HCT116 (cell line): ENCODE data around the gene LGALS9.

Experiments used
- CEBPB ChIP-seq: IDR thresholded peaks from 2 replicates; pipeline ENCODE4 v1.6.1; 2012; ENCODE audit warnings: low read depth
- EZH2 ChIP-seq: fragments of 200-600 bp; sonication (generic); IDR thresholded peaks from 2 replicates; pipeline ENCODE4 v1.6.1; 2017; ENCODE audit warnings: antibody characterized with exemption, mixed run types
- POLR2A ChIP-seq: IDR thresholded peaks from 2 replicates; pipeline ENCODE4 v1.7.0; 2011; ENCODE audit warnings: borderline replicate concordance; ENCODE audit not compliant: insufficient read depth, insufficient read length; ENCODE audit errors: extremely low read depth
- POLR2AphosphoS5 ChIP-seq: IDR thresholded peaks from 2 replicates; pipeline ENCODE4 v1.6.1; 2011; ENCODE audit warnings: mild to moderate bottlenecking, low read depth, low read length, moderate library complexity
- SIN3A ChIP-seq: IDR thresholded peaks from 2 replicates; pipeline ENCODE4 v1.6.1; 2012; ENCODE audit warnings: low read depth
- TCF7L2 ChIP-seq: IDR thresholded peaks from 2 replicates; pipeline ENCODE4 v1.7.0; 2011; ENCODE audit warnings: borderline replicate concordance, inconsistent platforms; ENCODE audit not compliant: insufficient read depth, insufficient read length; ENCODE audit errors: extremely low read depth
- TF ChIP-seq, protein P1 (sequence below), 3 experiments: fragments of 200-600 bp in 1 of 3; sonication (generic) in 1 of 3; IDR thresholded peaks in 2 of 3; conservative IDR thresholded peaks in 1 of 3; 2 replicates each; pipeline ENCODE4 v1.5.1; 2012 to 2017; ENCODE audit warnings: low read depth in 2 of 3, low read length in 2 of 3, antibody characterized with exemption in 1 of 3, borderline replicate concordance in 1 of 3, control low read depth in 1 of 3, mild to moderate bottlenecking in 1 of 3, mixed read lengths in 1 of 3, mixed run types in 1 of 3, moderate library complexity in 1 of 3; ENCODE audit not compliant: insufficient read depth in 1 of 3
- TF ChIP-seq, protein P2 (sequence below): IDR thresholded peaks from 2 replicates; pipeline ENCODE4 v1.6.1; 2011; ENCODE audit warnings: mild to moderate bottlenecking, low read length, moderate library complexity; ENCODE audit not compliant: insufficient replicate concordance; ENCODE audit errors: extremely low read depth

DNA sequence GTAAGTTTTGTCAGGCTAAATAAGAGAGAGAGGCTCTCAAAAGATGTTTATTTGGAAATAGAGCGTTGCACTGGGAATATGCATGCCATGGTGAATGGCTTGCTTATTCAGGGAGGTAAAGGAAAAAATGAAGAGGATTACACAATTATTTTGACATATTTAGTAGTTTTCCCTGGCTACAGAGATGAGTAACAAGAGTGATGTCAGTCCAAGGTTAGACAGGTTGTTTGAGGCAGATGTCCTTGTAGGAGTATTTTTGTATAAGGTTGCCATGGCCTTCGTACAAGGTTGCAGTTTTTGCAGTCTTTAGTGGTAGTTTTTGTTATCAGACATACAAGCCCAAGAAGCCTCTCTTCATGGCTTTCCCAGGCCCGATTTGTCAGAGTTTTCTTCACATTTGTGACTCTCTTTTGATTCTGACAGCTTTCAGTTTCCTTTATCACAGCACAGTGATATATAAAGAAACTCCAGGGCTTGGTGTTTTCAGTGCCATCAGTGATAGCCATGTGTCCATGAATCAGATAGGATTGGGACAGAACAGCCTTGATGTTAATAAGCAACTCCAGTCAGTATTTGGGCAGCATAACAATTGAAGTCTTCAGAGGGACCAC lies 18.7 kb upstream of the LGALS9 start:
- TF ChIP-seq POLR2A (no peak), POLR2AphosphoS5 (no peak), EZH2 (no peak), CEBPB (no peak), TCF7L2 (no peak), SIN3A (no peak)
- TF ChIP-seq, protein P1, sequence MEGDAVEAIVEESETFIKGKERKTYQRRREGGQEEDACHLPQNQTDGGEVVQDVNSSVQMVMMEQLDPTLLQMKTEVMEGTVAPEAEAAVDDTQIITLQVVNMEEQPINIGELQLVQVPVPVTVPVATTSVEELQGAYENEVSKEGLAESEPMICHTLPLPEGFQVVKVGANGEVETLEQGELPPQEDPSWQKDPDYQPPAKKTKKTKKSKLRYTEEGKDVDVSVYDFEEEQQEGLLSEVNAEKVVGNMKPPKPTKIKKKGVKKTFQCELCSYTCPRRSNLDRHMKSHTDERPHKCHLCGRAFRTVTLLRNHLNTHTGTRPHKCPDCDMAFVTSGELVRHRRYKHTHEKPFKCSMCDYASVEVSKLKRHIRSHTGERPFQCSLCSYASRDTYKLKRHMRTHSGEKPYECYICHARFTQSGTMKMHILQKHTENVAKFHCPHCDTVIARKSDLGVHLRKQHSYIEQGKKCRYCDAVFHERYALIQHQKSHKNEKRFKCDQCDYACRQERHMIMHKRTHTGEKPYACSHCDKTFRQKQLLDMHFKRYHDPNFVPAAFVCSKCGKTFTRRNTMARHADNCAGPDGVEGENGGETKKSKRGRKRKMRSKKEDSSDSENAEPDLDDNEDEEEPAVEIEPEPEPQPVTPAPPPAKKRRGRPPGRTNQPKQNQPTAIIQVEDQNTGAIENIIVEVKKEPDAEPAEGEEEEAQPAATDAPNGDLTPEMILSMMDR (IDR thresholded peaks at IDR 0.05 in 2 of 3, conservative IDR thresholded peaks at IDR 0.05 in 1 of 3; ENCODE audit: borderline replicate concordance in 1 of 3, insufficient read depth in 1 of 3, low read depth in 2 of 3, low read length in 2 of 3): no peak
- TF ChIP-seq, protein P2, sequence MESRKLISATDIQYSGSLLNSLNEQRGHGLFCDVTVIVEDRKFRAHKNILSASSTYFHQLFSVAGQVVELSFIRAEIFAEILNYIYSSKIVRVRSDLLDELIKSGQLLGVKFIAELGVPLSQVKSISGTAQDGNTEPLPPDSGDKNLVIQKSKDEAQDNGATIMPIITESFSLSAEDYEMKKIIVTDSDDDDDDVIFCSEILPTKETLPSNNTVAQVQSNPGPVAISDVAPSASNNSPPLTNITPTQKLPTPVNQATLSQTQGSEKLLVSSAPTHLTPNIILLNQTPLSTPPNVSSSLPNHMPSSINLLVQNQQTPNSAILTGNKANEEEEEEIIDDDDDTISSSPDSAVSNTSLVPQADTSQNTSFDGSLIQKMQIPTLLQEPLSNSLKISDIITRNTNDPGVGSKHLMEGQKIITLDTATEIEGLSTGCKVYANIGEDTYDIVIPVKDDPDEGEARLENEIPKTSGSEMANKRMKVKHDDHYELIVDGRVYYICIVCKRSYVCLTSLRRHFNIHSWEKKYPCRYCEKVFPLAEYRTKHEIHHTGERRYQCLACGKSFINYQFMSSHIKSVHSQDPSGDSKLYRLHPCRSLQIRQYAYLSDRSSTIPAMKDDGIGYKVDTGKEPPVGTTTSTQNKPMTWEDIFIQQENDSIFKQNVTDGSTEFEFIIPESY: no peak
